Measurements from ENCODE around the gene EIF4A3.

DNA sequence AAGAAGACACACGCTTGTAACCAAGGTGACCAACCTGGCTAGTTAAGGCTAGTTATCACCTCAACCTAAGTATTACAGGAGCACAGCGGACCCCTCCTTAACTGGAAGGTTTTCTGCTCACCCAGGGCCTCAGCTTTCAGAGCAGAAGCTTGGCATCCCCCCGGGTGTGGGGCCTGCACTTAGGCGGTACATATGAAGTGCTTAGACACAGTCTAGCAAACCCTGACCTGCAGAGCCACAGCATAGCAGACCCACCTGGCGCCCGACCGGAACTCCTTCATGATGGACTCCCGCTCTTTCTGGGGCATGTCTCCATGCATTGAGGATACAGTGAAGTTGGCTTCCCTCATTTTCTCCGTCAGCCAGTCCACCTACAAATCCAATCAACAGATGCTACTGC is 9.8 kb downstream of the EIF4A3 start:
- TF ChIP-seq, protein P1, sequence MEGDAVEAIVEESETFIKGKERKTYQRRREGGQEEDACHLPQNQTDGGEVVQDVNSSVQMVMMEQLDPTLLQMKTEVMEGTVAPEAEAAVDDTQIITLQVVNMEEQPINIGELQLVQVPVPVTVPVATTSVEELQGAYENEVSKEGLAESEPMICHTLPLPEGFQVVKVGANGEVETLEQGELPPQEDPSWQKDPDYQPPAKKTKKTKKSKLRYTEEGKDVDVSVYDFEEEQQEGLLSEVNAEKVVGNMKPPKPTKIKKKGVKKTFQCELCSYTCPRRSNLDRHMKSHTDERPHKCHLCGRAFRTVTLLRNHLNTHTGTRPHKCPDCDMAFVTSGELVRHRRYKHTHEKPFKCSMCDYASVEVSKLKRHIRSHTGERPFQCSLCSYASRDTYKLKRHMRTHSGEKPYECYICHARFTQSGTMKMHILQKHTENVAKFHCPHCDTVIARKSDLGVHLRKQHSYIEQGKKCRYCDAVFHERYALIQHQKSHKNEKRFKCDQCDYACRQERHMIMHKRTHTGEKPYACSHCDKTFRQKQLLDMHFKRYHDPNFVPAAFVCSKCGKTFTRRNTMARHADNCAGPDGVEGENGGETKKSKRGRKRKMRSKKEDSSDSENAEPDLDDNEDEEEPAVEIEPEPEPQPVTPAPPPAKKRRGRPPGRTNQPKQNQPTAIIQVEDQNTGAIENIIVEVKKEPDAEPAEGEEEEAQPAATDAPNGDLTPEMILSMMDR (IDR thresholded peaks at IDR 0.05; ENCODE audit: borderline replicate concordance, extremely low read depth, low read length, poor library complexity, severe bottlenecking): no peak
- TF ChIP-seq EZH2 (IDR thresholded peaks at IDR 0.05; ENCODE audit: borderline replicate concordance, low read depth, low read length, severe bottlenecking): no peak

Measured in DND-41 (cell line).